CD14-positive monocyte (primary cell): ENCODE data around the gene TADA2A. TPM values are rescaled to one million over a fixed set of nuclear protein-coding genes. Genes with fewer than 3 reads are reported as not detected.

Source experiments
- DNase-seq, 3 donors: peaks; one replicate each; pipeline ENCODE4 v3.0.0-alpha.2; 2011 to 2022
- H2AFZ ChIP-seq: 2 replicates; pipeline ENCODE4 v1.6.0; 2012; ENCODE audit warnings: mild to moderate bottlenecking, low read depth, low read length, inconsistent platforms; ENCODE audit not compliant: insufficient read depth, poor library complexity, severe bottlenecking
- H3K27ac ChIP-seq, 2 donors: 1 replicate in 1 of 2; 2 replicates in 1 of 2; pipeline ENCODE4 v1.5.1; 2012 to 2013; ENCODE audit warnings: low read length in 2 of 2, control low read depth in 1 of 2, inconsistent platforms in 1 of 2, low read depth in 1 of 2, mild to moderate bottlenecking in 1 of 2
- H3K27me3 ChIP-seq, 2 donors: one replicate each; pipeline versions ENCODE4 v1.6.0 to v1.6.1; 2011 to 2013; ENCODE audit warnings: low read length in 2 of 2; ENCODE audit not compliant: control insufficient read depth in 2 of 2, insufficient read depth in 2 of 2
- H3K36me3 ChIP-seq, 2 donors: replicated peaks in 1 of 2; 1 replicate in 1 of 2; 2 replicates in 1 of 2; pipeline versions ENCODE4 v1.5.1 to v1.6.1; 2012 to 2013; ENCODE audit warnings: low read length in 2 of 2, control low read depth in 1 of 2, inconsistent platforms in 1 of 2, mild to moderate bottlenecking in 1 of 2; ENCODE audit not compliant: insufficient read depth in 2 of 2, control insufficient read depth in 1 of 2
- H3K4me1 ChIP-seq, 2 donors: 1 replicate in 1 of 2; 2 replicates in 1 of 2; pipeline versions ENCODE4 v1.5.1 to v1.6.1; 2012 to 2013; ENCODE audit warnings: low read length in 2 of 2, control low read depth in 1 of 2, inconsistent platforms in 1 of 2, mild to moderate bottlenecking in 1 of 2, moderate library complexity in 1 of 2; ENCODE audit not compliant: insufficient read depth in 2 of 2, control insufficient read depth in 1 of 2
- H3K4me2 ChIP-seq: replicated peaks from 2 replicates; pipeline ENCODE3; 2012; ENCODE audit warnings: low read length, moderate library complexity, mild to moderate bottlenecking; ENCODE audit not compliant: poor library complexity, severe bottlenecking; ENCODE audit errors: extremely low read depth
- H3K4me3 ChIP-seq, 3 experiments: fragments of 200-600 bp in 1 of 3; sonication (generic) in 1 of 3; replicated peaks in 1 of 3; 1 replicate in 2 of 3; 2 replicates in 1 of 3; pipeline ENCODE4 v1.5.1; 2011 to 2013; ENCODE audit warnings: low read length in 3 of 3, mild to moderate bottlenecking in 3 of 3, control low read depth in 2 of 3, low read depth in 2 of 3, inconsistent platforms in 1 of 3, moderate library complexity in 1 of 3
- H3K79me2 ChIP-seq: 2 replicates; pipeline ENCODE4 v1.6.0; 2012; ENCODE audit warnings: mild to moderate bottlenecking, control low read depth, inconsistent platforms, low read length, moderate library complexity; ENCODE audit not compliant: insufficient read depth
- H3K9ac ChIP-seq: 2 replicates; pipeline ENCODE4 v1.6.0; 2017; ENCODE audit warnings: low read length, mild to moderate bottlenecking; ENCODE audit not compliant: insufficient read depth, poor library complexity, severe bottlenecking
- H3K9me3 ChIP-seq, 2 donors: replicated peaks in 1 of 2; 1 replicate in 1 of 2; 2 replicates in 1 of 2; pipeline versions ENCODE4 v1.5.1 to v1.6.1; 2012 to 2013; ENCODE audit warnings: low read length in 2 of 2, control low read depth in 1 of 2; ENCODE audit not compliant: control insufficient read depth in 1 of 2, insufficient read depth in 1 of 2
- H4K20me1 ChIP-seq: 2 replicates; pipeline ENCODE4 v1.6.0; 2012; ENCODE audit warnings: mild to moderate bottlenecking, low read length, control low read depth, moderate library complexity; ENCODE audit not compliant: insufficient read depth
- H3K27ac Mint-ChIP-seq, 7 donors: one replicate each; pipeline ENCODE4 v1.8.0; 2020; ENCODE audit warnings: mild to moderate bottlenecking in 7 of 7, mixed read lengths in 7 of 7, moderate library complexity in 6 of 7, inconsistent platforms in 2 of 7
- H3K27me3 Mint-ChIP-seq, 3 donors: one replicate each; pipeline ENCODE4 v1.8.0; 2021 to 2022; ENCODE audit warnings: low read depth in 3 of 3, mild to moderate bottlenecking in 3 of 3, mixed read lengths in 3 of 3, moderate library complexity in 3 of 3, inconsistent platforms in 1 of 3
- H3K36me3 Mint-ChIP-seq, 2 donors: one replicate each; pipeline ENCODE4 v1.8.0; 2020; ENCODE audit warnings: mixed read lengths in 2 of 2, inconsistent platforms in 1 of 2, mild to moderate bottlenecking in 1 of 2
- H3K4me1 Mint-ChIP-seq: one replicate; pipeline ENCODE4 v1.8.0; 2020; ENCODE audit warnings: mild to moderate bottlenecking, mixed read lengths
- H3K4me3 Mint-ChIP-seq, 2 donors: one replicate each; pipeline ENCODE4 v1.8.0; 2020; ENCODE audit warnings: mild to moderate bottlenecking in 2 of 2, mixed read lengths in 2 of 2, moderate library complexity in 1 of 2
- H3K9me3 Mint-ChIP-seq, 7 donors: one replicate each; pipeline ENCODE4 v1.8.0; 2020 to 2022; ENCODE audit warnings: mixed read lengths in 7 of 7, mild to moderate bottlenecking in 6 of 7, moderate library complexity in 6 of 7, inconsistent platforms in 2 of 7
- CTCF ChIP-seq: fragments of 200-600 bp; IDR thresholded peaks from one replicate; pipeline ENCODE4 v1.8.0; 2022; ENCODE audit warnings: antibody characterized with exemption, mild to moderate bottlenecking
- WGBS: methylation state at CpG from one replicate; pipeline ENCODE4 v1.1.5; 2013; ENCODE audit warnings: missing lambda C conversion rate; ENCODE audit not compliant: insufficient coverage; 5-methylcytosine and 5-hydroxymethylcytosine counted together
- intact Hi-C, 2 donors: fragments of 100-400 bp; cut with micrococcal nuclease; formaldehyde crosslinking; loops; one replicate each; pipeline versions ENCODE4 v1.15.0 to v1.15.1; 2023
- polyA plus RNA-seq, 3 donors: library from polyadenylated mRNA; depleted of rRNA in 1 of 3; unstranded in 2 of 3; stranded (reverse) in 1 of 3; fragments of 300-500 nt in 2 of 3; fragments of >200 nt in 1 of 3; fragmentation: Illumina TruSeq in 2 of 3; gene quantifications; 1 replicate in 2 of 3; 2 replicates in 1 of 3; pipeline ENCODE4 v1.2.3, GENCODE V29; 2012 to 2021

The TADA2A gene
- polyA plus RNA-seq, 3 donors: 2.9 to 8.2 (median 4.3) TPM

GRCh38 chr17:37479025-37479424 lies 72.3 kb downstream of the TADA2A start:
- no peak for TF ChIP-seq CTCF
- Histone ChIP-seq H3K9me3 (no peaks in the 10 kb centered on the region), H3K9ac (no peak overlapping the region), H3K27me3 (no peaks in the 10 kb centered on the region), H3K79me2 (no peaks in the 10 kb centered on the region), H3K36me3 (peaks cover 34 to 58% of the 10 kb centered on the region in 2 donors), H2AFZ (no peak overlapping the region), H3K4me2 (no peak overlapping the region), H4K20me1 (no peaks in the 10 kb centered on the region), H3K4me1 (peaks cover 0 to 8% of the 10 kb centered on the region in 2 donors), H3K4me3 (no peak overlapping the region), H3K27ac (no peak overlapping the region)
- no peaks in the 10 kb centered on the region for H3K27me3 Mint-ChIP-seq
- WGBS: no CpG with 5 or more reads among the region's 1 CpG
- H3K9me3 Mint-ChIP-seq: no peaks in the 10 kb centered on the region
- intact Hi-C loops: no loop called here
- H3K4me1 Mint-ChIP-seq: peaks cover 7% of the 10 kb centered on the region
- peak overlapping the region in 1 of 7 donors; percentile 6 for H3K27ac Mint-ChIP-seq
- DNase-seq: no peak
- H3K4me3 Mint-ChIP-seq: no peak overlapping the region
- H3K36me3 Mint-ChIP-seq: peaks cover 49 to 52% of the 10 kb centered on the region in 2 donors

- no peak overlapping the region for H3K27ac Mint-ChIP-seq
- no CpG with 5 or more reads among the region's 2 CpGs for WGBS
- no peak overlapping the region for H3K4me3 Mint-ChIP-seq
Measured at GRCh38 chr17:37480427-37480826, 73.7 kb downstream of the TADA2A start.

More at GRCh38 chr17:37480427-37480826, 73.7 kb downstream of the TADA2A start:
- Histone ChIP-seq H3K36me3 (peaks cover 28 to 50% of the 10 kb centered on the region in 2 donors), H3K79me2 (no peaks in the 10 kb centered on the region), H3K4me1 (peaks cover 0 to 7% of the 10 kb centered on the region in 2 donors), H3K9me3 (no peaks in the 10 kb centered on the region), H2AFZ (no peak overlapping the region), H3K9ac (no peak overlapping the region), H3K4me2 (no peak overlapping the region), H3K4me3 (no peak overlapping the region), H3K27ac (no peak overlapping the region), H4K20me1 (no peaks in the 10 kb centered on the region), H3K27me3 (no peaks in the 10 kb centered on the region)
- peaks cover 7% of the 10 kb centered on the region for H3K4me1 Mint-ChIP-seq
- H3K36me3 Mint-ChIP-seq: peaks cover 43 to 44% of the 10 kb centered on the region in 2 donors
- no peak for TF ChIP-seq CTCF
- DNase-seq: no peak
- intact Hi-C loops: no loop called here
- peaks cover 0 to 1% (median 0%) of the 10 kb centered on the region in 7 donors for H3K9me3 Mint-ChIP-seq
- H3K27me3 Mint-ChIP-seq: no peaks in the 10 kb centered on the region
